ENCODE results near the gene SRP9. TPM values are rescaled to one million over a fixed set of nuclear protein-coding genes. Genes with fewer than 3 reads are reported as not detected.
"Not testable (repeated sequence)": the region's sequence is repeated elsewhere in the genome, so short reads cannot be mapped to it uniquely, and the experiment has no call there.

SRP9 gene
- total RNA-seq, 1 donor from 2014 or later: 1,104 TPM

GRCh38 chr1:225780630-225781029 lies 3.0 kb downstream of the SRP9 start:
- Mint-ChIP-seq H3K9me3 (no peaks in the 10 kb centered on the region), H3K4me1 (peaks cover 18% of the 10 kb centered on the region), H3K4me3 (peak overlapping the region; percentile 61), H3K36me3 (peaks cover 18% of the 10 kb centered on the region), H3K27ac (no peak overlapping the region), H3K27me3 (ENCODE audit: insufficient read depth, low read depth) (no peaks in the 10 kb centered on the region)
- Histone ChIP-seq H3K4me2 (peak overlapping the region; percentile 95), H3F3A (ENCODE audit: low read depth) (peaks cover 12% of the 10 kb centered on the region), H3K9ac (no peak overlapping the region), H3K9me3 (ENCODE audit: low read depth) (no peaks in the 10 kb centered on the region), H3K27me3 (no peaks in the 10 kb centered on the region), H3K4me1 (peaks cover 34% of the 10 kb centered on the region), H2AFZ (replicated peaks) (no peak overlapping the region), H4K20me1 (ENCODE audit: low read depth) (peaks cover 63% of the 10 kb centered on the region), H3K4me3 (no peak overlapping the region), H3K27ac (no peak overlapping the region), H3K36me3 (peaks cover 17% of the 10 kb centered on the region), H3K79me2 (ENCODE audit: low read depth) (peaks cover 79% of the 10 kb centered on the region)
- no peak for TF ChIP-seq EZH2phosphoT487 (IDR thresholded peaks at IDR 0.05)
- no peak for DNase-seq (ENCODE audit: low spot score)

GRCh38 chr1:225789142-225789541 lies 11.5 kb downstream of the SRP9 start:
- not testable (repeated sequence) for H3K4me3 ChIP-seq; H3K4me1 Mint-ChIP-seq; H2AFZ ChIP-seq (replicated peaks); H3K9me3 ChIP-seq (ENCODE audit: low read depth); H3K27me3 ChIP-seq; H3K4me1 ChIP-seq; H3K27ac Mint-ChIP-seq; H3K27me3 Mint-ChIP-seq (ENCODE audit: insufficient read depth, low read depth); H3K9ac ChIP-seq; DNase-seq (ENCODE audit: low spot score); H3K27ac ChIP-seq; H3K4me2 ChIP-seq; H3K4me3 Mint-ChIP-seq
- Histone ChIP-seq H3K36me3 (peaks cover 46% of the 10 kb centered on the region), H3K79me2 (ENCODE audit: low read depth) (peaks cover 75% of the 10 kb centered on the region), H4K20me1 (ENCODE audit: low read depth) (peaks cover 18% of the 10 kb centered on the region), H3F3A (ENCODE audit: low read depth) (peaks cover 19% of the 10 kb centered on the region)
- Mint-ChIP-seq H3K9me3 (peaks cover 23% of the 10 kb centered on the region), H3K36me3 (peaks cover 66% of the 10 kb centered on the region)

GRCh38 chr1:225794954-225795353 lies 17.3 kb downstream of the SRP9 start:
- Histone ChIP-seq H3K4me1 (no peaks in the 10 kb centered on the region), H3K27ac (no peak overlapping the region), H3K4me2 (no peak overlapping the region), H2AFZ (replicated peaks) (no peak overlapping the region), H3K36me3 (peaks cover 15% of the 10 kb centered on the region), H4K20me1 (ENCODE audit: low read depth) (no peaks in the 10 kb centered on the region), H3K27me3 (no peaks in the 10 kb centered on the region), H3K9ac (no peak overlapping the region), H3K9me3 (ENCODE audit: low read depth) (peaks cover 10% of the 10 kb centered on the region), H3F3A (ENCODE audit: low read depth) (peaks cover 8% of the 10 kb centered on the region), H3K4me3 (no peak overlapping the region), H3K79me2 (ENCODE audit: low read depth) (peaks cover 19% of the 10 kb centered on the region)
- no peak overlapping the region for H3K4me3 Mint-ChIP-seq
- H3K4me1 Mint-ChIP-seq: no peaks in the 10 kb centered on the region
- DNase-seq (ENCODE audit: low spot score): no peak
- H3K27ac Mint-ChIP-seq: no peak overlapping the region
- TF ChIP-seq EZH2 (IDR thresholded peaks at IDR 0.05) (no peak), EZH2phosphoT487 (IDR thresholded peaks at IDR 0.05) (no peak), CTCF (IDR thresholded peaks at IDR 0.05) (no peak)
- H3K36me3 Mint-ChIP-seq: peaks cover 67% of the 10 kb centered on the region
- H3K27me3 Mint-ChIP-seq (ENCODE audit: insufficient read depth, low read depth): no peaks in the 10 kb centered on the region
- H3K9me3 Mint-ChIP-seq: peaks cover 35% of the 10 kb centered on the region

GRCh38 chr1:225796097-225796496 lies 18.5 kb downstream of the SRP9 start:
- not testable (repeated sequence) for H4K20me1 ChIP-seq (ENCODE audit: low read depth); H3K36me3 ChIP-seq; H3K27me3 Mint-ChIP-seq (ENCODE audit: insufficient read depth, low read depth); H3K4me1 Mint-ChIP-seq; H3K4me3 Mint-ChIP-seq; H3K4me1 ChIP-seq; H3K4me3 ChIP-seq; H3K4me2 ChIP-seq; H3F3A ChIP-seq (ENCODE audit: low read depth); H3K27ac ChIP-seq; H3K27ac Mint-ChIP-seq; H3K79me2 ChIP-seq (ENCODE audit: low read depth); DNase-seq (ENCODE audit: low spot score); H2AFZ ChIP-seq (replicated peaks); H3K27me3 ChIP-seq; H3K9ac ChIP-seq
- Mint-ChIP-seq H3K36me3 (peaks cover 64% of the 10 kb centered on the region), H3K9me3 (peaks cover 34% of the 10 kb centered on the region)
- H3K9me3 ChIP-seq (ENCODE audit: low read depth): peaks cover 10% of the 10 kb centered on the region

GRCh38 chr1:225801146-225801545 lies 23.5 kb downstream of the SRP9 start:
- H3F3A ChIP-seq (ENCODE audit: low read depth); H2AFZ ChIP-seq (replicated peaks); H4K20me1 ChIP-seq (ENCODE audit: low read depth); H3K9ac ChIP-seq; H3K4me1 ChIP-seq; H3K27me3 Mint-ChIP-seq (ENCODE audit: insufficient read depth, low read depth); H3K79me2 ChIP-seq (ENCODE audit: low read depth); H3K4me2 ChIP-seq; H3K27me3 ChIP-seq; H3K4me3 ChIP-seq; DNase-seq (ENCODE audit: low spot score); H3K27ac Mint-ChIP-seq; H3K36me3 ChIP-seq; H3K4me3 Mint-ChIP-seq; H3K4me1 Mint-ChIP-seq; H3K27ac ChIP-seq; H3K9me3 Mint-ChIP-seq; H3K9me3 ChIP-seq (ENCODE audit: low read depth): not testable (repeated sequence)
- peaks cover 26% of the 10 kb centered on the region for H3K36me3 Mint-ChIP-seq
